H9 (cell line): ENCODE results near the gene CLIC6. TPM values are rescaled to one million over a fixed set of nuclear protein-coding genes. Genes with fewer than 3 reads are reported as not detected.

Source experiments
- DNase-seq: peaks from one replicate; pipeline ENCODE4 v3.0.0-alpha.2; 2017
- H2AFZ ChIP-seq: one replicate; pipeline ENCODE4 v1.6.1; 2013; ENCODE audit warnings: mild to moderate bottlenecking, low read length, control low read depth, moderate library complexity
- H2AK5ac ChIP-seq: 2 replicates; pipeline ENCODE4 v1.6.1; 2013; ENCODE audit warnings: low read length, control low read depth, mixed read lengths; ENCODE audit not compliant: insufficient read length
- H2BK120ac ChIP-seq: one replicate; pipeline ENCODE4 v1.6.1; 2013; ENCODE audit warnings: low read depth, mild to moderate bottlenecking, low read length, control low read depth, inconsistent platforms; ENCODE audit not compliant: poor library complexity, severe bottlenecking
- H2BK12ac ChIP-seq: 2 replicates; pipeline ENCODE4 v1.6.1; 2013; ENCODE audit warnings: low read length, control low read depth, mixed read lengths, low read depth; ENCODE audit not compliant: insufficient read length
- H2BK15ac ChIP-seq: 2 replicates; pipeline ENCODE4 v1.6.1; 2013; ENCODE audit warnings: low read depth, low read length, control low read depth
- H2BK20ac ChIP-seq: one replicate; pipeline ENCODE4 v1.6.1; 2013; ENCODE audit warnings: low read depth, mild to moderate bottlenecking, low read length, control low read depth, inconsistent platforms; ENCODE audit not compliant: poor library complexity, severe bottlenecking
- H2BK5ac ChIP-seq: 2 replicates; pipeline ENCODE4 v1.6.1; 2013; ENCODE audit warnings: low read length, control low read depth, mixed read lengths; ENCODE audit not compliant: insufficient read length
- H3K14ac ChIP-seq: 2 replicates; pipeline ENCODE4 v1.6.1; 2013; ENCODE audit warnings: low read length, control low read depth; ENCODE audit not compliant: insufficient read depth
- H3K18ac ChIP-seq: 2 replicates; pipeline ENCODE4 v1.6.1; 2013; ENCODE audit warnings: low read depth, mild to moderate bottlenecking, mixed read lengths, low read length, control low read depth; ENCODE audit not compliant: insufficient read length
- H3K23ac ChIP-seq: 2 replicates; pipeline ENCODE4 v1.6.1; 2013; ENCODE audit warnings: low read length, control low read depth, mixed read lengths, low read depth; ENCODE audit not compliant: insufficient read length
- H3K23me2 ChIP-seq: 2 replicates; pipeline ENCODE4 v1.6.1; 2013; ENCODE audit warnings: low read depth, mild to moderate bottlenecking, mixed read lengths, low read length, control low read depth; ENCODE audit not compliant: insufficient read length, poor library complexity, severe bottlenecking
- H3K27ac ChIP-seq: 2 replicates; pipeline ENCODE4 v1.5.1; 2013; ENCODE audit warnings: low read length, control low read depth, mixed read lengths, low read depth; ENCODE audit not compliant: insufficient read length
- H3K27me3 ChIP-seq: 2 replicates; pipeline ENCODE4 v1.6.1; 2013; ENCODE audit warnings: low read length, control low read depth, inconsistent platforms; ENCODE audit not compliant: insufficient read depth
- H3K4ac ChIP-seq: 2 replicates; pipeline ENCODE4 v1.6.1; 2013; ENCODE audit warnings: low read depth, mild to moderate bottlenecking, control low read depth, inconsistent platforms, low read length, moderate library complexity
- H3K4me1 ChIP-seq: 2 replicates; pipeline ENCODE4 v1.6.1; 2013; ENCODE audit warnings: low read length, control low read depth, inconsistent platforms; ENCODE audit not compliant: insufficient read depth
- H3K4me2 ChIP-seq: 2 replicates; pipeline ENCODE4 v1.6.1; 2013; ENCODE audit warnings: low read length, control low read depth, mixed read lengths; ENCODE audit not compliant: insufficient read length, insufficient read depth
- H3K56ac ChIP-seq: 2 replicates; pipeline ENCODE4 v1.6.1; 2013; ENCODE audit warnings: low read depth, mild to moderate bottlenecking, mixed read lengths, low read length, control low read depth; ENCODE audit not compliant: insufficient read length
- H3K79me1 ChIP-seq: 2 replicates; pipeline ENCODE4 v1.6.1; 2013; ENCODE audit warnings: low read depth, mild to moderate bottlenecking, moderate library complexity, low read length, control low read depth, inconsistent platforms; ENCODE audit not compliant: insufficient read depth, poor library complexity, severe bottlenecking
- H3K79me2 ChIP-seq: 2 replicates; pipeline ENCODE4 v1.6.1; 2013; ENCODE audit warnings: low read length, control low read depth, inconsistent platforms; ENCODE audit not compliant: insufficient read depth
- H3K9ac ChIP-seq: 2 replicates; pipeline ENCODE4 v1.6.1; 2013; ENCODE audit warnings: low read length, control low read depth, mixed read lengths; ENCODE audit not compliant: insufficient read length; ENCODE audit errors: extremely low read depth
- H3K9me3 ChIP-seq: one replicate; pipeline ENCODE4 v1.6.1; 2013; ENCODE audit warnings: low read depth, low read length, inconsistent platforms; ENCODE audit not compliant: control insufficient read depth
- H3T11ph ChIP-seq: one replicate; pipeline ENCODE4 v1.6.1; 2013; ENCODE audit warnings: mild to moderate bottlenecking, low read length, control low read depth, inconsistent platforms
- H4K20me1 ChIP-seq: one replicate; pipeline ENCODE4 v1.6.1; 2013; ENCODE audit not compliant: control insufficient read depth, insufficient read length, insufficient read depth
- H4K5ac ChIP-seq: 2 replicates; pipeline ENCODE4 v1.6.1; 2013; ENCODE audit warnings: low read depth, mild to moderate bottlenecking, mixed read lengths, low read length, control low read depth; ENCODE audit not compliant: insufficient read length
- H4K8ac ChIP-seq: replicated peaks from 2 replicates; pipeline ENCODE4 v1.6.1; 2013; ENCODE audit warnings: low read length, control low read depth, mixed read lengths, low read depth; ENCODE audit not compliant: insufficient read length
- H4K91ac ChIP-seq: 2 replicates; pipeline ENCODE4 v1.6.1; 2013; ENCODE audit warnings: low read depth, mild to moderate bottlenecking, moderate library complexity, mixed read lengths, low read length, control low read depth; ENCODE audit not compliant: insufficient read length
- H3K27ac Mint-ChIP-seq, 3 experiments: 2 replicates in 2 of 3; 3 replicates in 1 of 3; pipeline ENCODE4 v1.8.0; 2020 to 2021; ENCODE audit warnings: mixed read lengths in 3 of 3, mild to moderate bottlenecking in 1 of 3, moderate library complexity in 1 of 3
- H3K27me3 Mint-ChIP-seq: 2 replicates; pipeline ENCODE4 v1.8.0; 2021; ENCODE audit warnings: low read depth, mild to moderate bottlenecking, moderate library complexity, mixed read lengths
- H3K36me3 Mint-ChIP-seq, 3 experiments: 2 replicates in 2 of 3; 3 replicates in 1 of 3; pipeline ENCODE4 v1.8.0; 2020 to 2021; ENCODE audit warnings: low read depth in 3 of 3, mixed read lengths in 3 of 3; ENCODE audit not compliant: insufficient read depth in 1 of 3
- H3K4me1 Mint-ChIP-seq, 2 experiments: 2 replicates each; pipeline ENCODE4 v1.8.0; 2020; ENCODE audit warnings: mixed read lengths in 2 of 2
- H3K4me3 Mint-ChIP-seq, 2 experiments: 2 replicates in 1 of 2; 3 replicates in 1 of 2; pipeline ENCODE4 v1.8.0; 2020 to 2021; ENCODE audit warnings: mild to moderate bottlenecking in 2 of 2, mixed read lengths in 2 of 2, moderate library complexity in 1 of 2
- H3K9me3 Mint-ChIP-seq, 2 experiments: 2 replicates in 1 of 2; 3 replicates in 1 of 2; pipeline ENCODE4 v1.8.0; 2020; ENCODE audit warnings: mild to moderate bottlenecking in 2 of 2, mixed read lengths in 2 of 2, moderate library complexity in 1 of 2
- WGBS: extraction: QIAGEN DNeasy Blood & Tissue Kit; methylation state at CpG from one replicate; pipeline ENCODE4 v1.1.7; 2013; ENCODE audit warnings: missing lambda C conversion rate, low lambda C conversion rate, mixed read lengths; ENCODE audit not compliant: insufficient read length; ENCODE audit errors: extremely low coverage; 5-methylcytosine and 5-hydroxymethylcytosine counted together
- total RNA-seq: library from RNA; stranded (reverse); gene quantifications from 2 replicates; pipeline ENCODE4 v1.2.1, GENCODE V29; 2021
- TF ChIP-seq, protein P1 (sequence below): fragments of 200-600 bp; sonication (generic); conservative IDR thresholded peaks from 3 replicates; pipeline ENCODE4 v1.8.0; 2021; ENCODE audit warnings: antibody characterized with exemption, mild to moderate bottlenecking

The CLIC6 gene
- total RNA-seq, 1 experiment from 2014 or later, result 1.3 TPM

DNA sequence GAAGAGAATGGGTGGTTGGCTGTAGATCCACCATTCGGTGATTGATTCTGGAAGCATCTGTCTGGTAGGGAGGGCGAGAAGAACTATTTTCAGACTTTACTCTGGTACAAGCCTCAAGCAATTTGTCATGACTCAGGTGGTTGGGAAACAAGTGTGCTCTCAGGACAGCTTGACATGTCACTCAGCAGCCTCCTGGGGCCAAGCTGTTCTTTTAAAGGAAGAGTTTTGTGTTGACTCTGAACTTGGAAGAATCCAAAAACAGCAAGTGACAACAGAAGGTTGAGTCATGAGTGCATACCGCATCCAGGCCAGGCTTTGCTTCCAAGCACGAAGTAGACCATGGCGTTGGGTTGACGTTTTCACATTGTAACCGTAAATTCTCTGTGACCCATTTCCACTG, 65.9 kb downstream of the CLIC6 start:
- Histone ChIP-seq H3K56ac (no peak overlapping the region), H3K79me2 (no peaks in the 10 kb centered on the region), H4K91ac (no peak overlapping the region), H3K4me1 (no peaks in the 10 kb centered on the region), H3K9me3 (no peaks in the 10 kb centered on the region), H2BK12ac (no peak overlapping the region), H3K23ac (no peak overlapping the region), H3K27me3 (no peaks in the 10 kb centered on the region), H3K27ac (no peak overlapping the region), H3K9ac (no peak overlapping the region), H4K5ac (no peak overlapping the region), H2AFZ (no peak overlapping the region), H4K20me1 (no peaks in the 10 kb centered on the region), H2BK15ac (no peak overlapping the region), H3K23me2 (no peaks in the 10 kb centered on the region), H3K4me2 (no peak overlapping the region), H3K14ac (no peak overlapping the region), H3T11ph (no peak overlapping the region), H2BK120ac (no peak overlapping the region), H2BK5ac (no peak overlapping the region), H3K79me1 (no peaks in the 10 kb centered on the region), H3K4ac (no peak overlapping the region), H4K8ac (no peak overlapping the region), H3K18ac (no peak overlapping the region), H2AK5ac (no peak overlapping the region), H2BK20ac (no peak overlapping the region)
- Mint-ChIP-seq H3K36me3 (no peaks in the 10 kb centered on the region), H3K27ac (no peak overlapping the region), H3K27me3 (peaks cover 3% of the 10 kb centered on the region), H3K9me3 (peaks cover 0 to 3% of the 10 kb centered on the region in 2 experiments; a peak in 2 of 5 replicates), H3K4me1 (no peaks in the 10 kb centered on the region; a peak in 1 of 4 replicates), H3K4me3 (no peak overlapping the region)
- no CpG with 5 or more reads among the region's 7 CpGs for WGBS
- no peak for DNase-seq
- TF ChIP-seq, protein P1, sequence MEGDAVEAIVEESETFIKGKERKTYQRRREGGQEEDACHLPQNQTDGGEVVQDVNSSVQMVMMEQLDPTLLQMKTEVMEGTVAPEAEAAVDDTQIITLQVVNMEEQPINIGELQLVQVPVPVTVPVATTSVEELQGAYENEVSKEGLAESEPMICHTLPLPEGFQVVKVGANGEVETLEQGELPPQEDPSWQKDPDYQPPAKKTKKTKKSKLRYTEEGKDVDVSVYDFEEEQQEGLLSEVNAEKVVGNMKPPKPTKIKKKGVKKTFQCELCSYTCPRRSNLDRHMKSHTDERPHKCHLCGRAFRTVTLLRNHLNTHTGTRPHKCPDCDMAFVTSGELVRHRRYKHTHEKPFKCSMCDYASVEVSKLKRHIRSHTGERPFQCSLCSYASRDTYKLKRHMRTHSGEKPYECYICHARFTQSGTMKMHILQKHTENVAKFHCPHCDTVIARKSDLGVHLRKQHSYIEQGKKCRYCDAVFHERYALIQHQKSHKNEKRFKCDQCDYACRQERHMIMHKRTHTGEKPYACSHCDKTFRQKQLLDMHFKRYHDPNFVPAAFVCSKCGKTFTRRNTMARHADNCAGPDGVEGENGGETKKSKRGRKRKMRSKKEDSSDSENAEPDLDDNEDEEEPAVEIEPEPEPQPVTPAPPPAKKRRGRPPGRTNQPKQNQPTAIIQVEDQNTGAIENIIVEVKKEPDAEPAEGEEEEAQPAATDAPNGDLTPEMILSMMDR, result no peak
